HG02623 (cell line): ENCODE measurements around the gene TMEM266.
"Not testable (repeated sequence)": the region's sequence is repeated elsewhere in the genome, so short reads cannot be mapped to it uniquely, and the experiment has no call there.

ENCODE experiments used
- ATAC-seq: cut with Tn5 transposase; IDR thresholded peaks from one replicate; pipeline ENCODE4 v1.9.1; 2021; ENCODE audit warnings: moderate library complexity; ENCODE audit not compliant: unreplicated experiment

TMEM266 gene

GRCh38 chr15:76059320-76060117, at the start of gene TMEM266:
TMEM266 (plus strand) TSS chr15:76059985; CDS start chr15:76134264, 74,279 bp downstream.
- ATAC-seq = no peak

- ATAC-seq = no peak
Observed at GRCh38 chr15:76010613-76011012, 49.2 kb upstream of the TMEM266 start.

- ATAC-seq = no peak
Observed at GRCh38 chr15:76011627-76012551, 47.9 kb upstream of the TMEM266 start, which contains the start of gene NRG4. NRG4 (minus strand) TSS chr15:76012424; CDS start chr15:76011230, 1,194 bp downstream.

GRCh38 chr15:76013470-76013869, 46.3 kb upstream of the TMEM266 start:
- ATAC-seq = not testable (repeated sequence)

- no peak for ATAC-seq
Observed at GRCh38 chr15:76024021-76024768, 35.6 kb upstream of the TMEM266 start.

- no peak for ATAC-seq
Observed at GRCh38 chr15:76032046-76032445, 27.7 kb upstream of the TMEM266 start.

- no peak for ATAC-seq
Observed at GRCh38 chr15:76033438-76033837, 26.3 kb upstream of the TMEM266 start.

GRCh38 chr15:76034111-76034510, 25.7 kb upstream of the TMEM266 start:
- ATAC-seq = no peak

- ATAC-seq = no peak
Observed at GRCh38 chr15:76035593-76035992, 24.2 kb upstream of the TMEM266 start.

- no peak for ATAC-seq
Observed at GRCh38 chr15:76038512-76038911, 21.3 kb upstream of the TMEM266 start.

GRCh38 chr15:76054201-76054600, 5.6 kb upstream of the TMEM266 start:
- not testable (repeated sequence) for ATAC-seq

GRCh38 chr15:76056931-76057330, 2.9 kb upstream of the TMEM266 start:
- ATAC-seq = peak; percentile 44

GRCh38 chr15:76057332-76058000, 2.3 kb upstream of the TMEM266 start:
- peak; percentile 20 for ATAC-seq

GRCh38 chr15:76058714-76059319, 968 bp upstream of the TMEM266 start:
- no peak for ATAC-seq

GRCh38 chr15:76060118-76060989, 569 bp downstream of the TMEM266 start:
- no peak for ATAC-seq

GRCh38 chr15:76061700-76062099, 1.9 kb downstream of the TMEM266 start:
- ATAC-seq = no peak

- ATAC-seq = no peak
Observed at GRCh38 chr15:76062286-76062685, 2.5 kb downstream of the TMEM266 start.

GRCh38 chr15:76064375-76064774, 4.6 kb downstream of the TMEM266 start:
- no peak for ATAC-seq

GRCh38 chr15:76065245-76065644, 5.5 kb downstream of the TMEM266 start:
- ATAC-seq = no peak
